Calu3 (cell line): ENCODE results near the gene CHRNG. TPM values are rescaled to one million over a fixed set of nuclear protein-coding genes. Genes with fewer than 3 reads are reported as not detected.

Experiments used
- BruUV-seq: library from RNA; stranded (reverse); fragments of 400-500 nt; replicated peaks from 2 replicates; lab custom pipeline; 2021; lab: Mats Ljungman, UMichigan
- CTCF ChIA-PET: fragments of 300-600 bp; sonication (Branson Sonifier 250); formaldehyde crosslinking; loops from one replicate; lab custom pipeline; 2022; ENCODE audit warnings: antibody characterized with exemption; lab: Charles Lee
- DNase-seq: peaks from one replicate; pipeline ENCODE4 v3.0.0; 2022
- H3K27ac Mint-ChIP-seq: one replicate; pipeline ENCODE4 v1.8.0; 2022; ENCODE audit warnings: mixed read lengths; ENCODE audit not compliant: unreplicated experiment
- H3K27me3 Mint-ChIP-seq: one replicate; pipeline ENCODE4 v1.8.0; 2022; ENCODE audit warnings: mixed read lengths; ENCODE audit not compliant: unreplicated experiment
- H3K36me3 Mint-ChIP-seq: one replicate; pipeline ENCODE4 v1.8.0; 2022; ENCODE audit warnings: mild to moderate bottlenecking, moderate library complexity, mixed read lengths; ENCODE audit not compliant: insufficient read depth, unreplicated experiment
- H3K4me1 Mint-ChIP-seq: one replicate; pipeline ENCODE4 v1.8.0; 2022; ENCODE audit warnings: mild to moderate bottlenecking, low read depth, mixed read lengths; ENCODE audit not compliant: unreplicated experiment
- H3K4me3 Mint-ChIP-seq: one replicate; pipeline ENCODE4 v1.8.0; 2022; ENCODE audit warnings: mild to moderate bottlenecking, low read depth, moderate library complexity, mixed read lengths; ENCODE audit not compliant: unreplicated experiment
- H3K9me3 Mint-ChIP-seq: one replicate; pipeline ENCODE4 v1.8.0; 2022; ENCODE audit warnings: low read depth, mixed read lengths; ENCODE audit not compliant: unreplicated experiment
- CTCF ChIP-seq: fragments of 200-600 bp; IDR thresholded peaks from one replicate; pipeline ENCODE4 v1.8.0; 2022; ENCODE audit warnings: antibody characterized with exemption; ENCODE audit not compliant: unreplicated experiment
- intact Hi-C: fragments of 100-400 bp; cut with micrococcal nuclease; formaldehyde crosslinking; loops from one replicate; pipeline ENCODE4 v1.10.0; 2022; ENCODE audit not compliant: unreplicated experiment
- total RNA-seq: library from RNA; stranded (reverse); gene quantifications from 2 replicates; pipeline ENCODE4 v1.2.3, GENCODE V29; 2022

CHRNG gene
- total RNA-seq, 1 experiment from 2014 or later, result not detected

- no peaks in the 10 kb centered on the region for H3K36me3 Mint-ChIP-seq
- peaks cover 82% of the 10 kb centered on the region for H3K27me3 Mint-ChIP-seq
- intact Hi-C loops, result no loop called here
- H3K4me1 Mint-ChIP-seq, result no peaks in the 10 kb centered on the region
- no peak for DNase-seq
- H3K9me3 Mint-ChIP-seq, result no peaks in the 10 kb centered on the region
- TF ChIP-seq CTCF, result no peak
- CTCF ChIA-PET, result interaction anchor here (0.5 to 1.0 kb wide), 2 partner anchors 11 to 1257 kb away, joined by 3 read pairs; no protein-coding TSS in a partner anchor
- no TSS peak for BruUV-seq
- no peak overlapping the region for H3K27ac Mint-ChIP-seq
- peak overlapping the region; percentile 53 for H3K4me3 Mint-ChIP-seq
Measured at GRCh38 chr2:232503809-232504323, 35.6 kb upstream of the CHRNG start.

- BruUV-seq, result no TSS peak
- Mint-ChIP-seq H3K27me3 (peaks cover 82% of the 10 kb centered on the region), H3K4me3 (no peak overlapping the region), H3K9me3 (no peaks in the 10 kb centered on the region), H3K4me1 (no peaks in the 10 kb centered on the region), H3K36me3 (no peaks in the 10 kb centered on the region), H3K27ac (no peak overlapping the region)
- intact Hi-C loops, result no loop called here
- DNase-seq, result no peak
- TF ChIP-seq CTCF, result no peak
- CTCF ChIA-PET, result interaction anchor here (1.0 kb wide), 1 partner anchor 10 kb away, joined by 3 read pairs; no protein-coding TSS in a partner anchor
Measured at GRCh38 chr2:232504438-232504837, 35.1 kb upstream of the CHRNG start.

- Mint-ChIP-seq H3K4me1 (no peaks in the 10 kb centered on the region), H3K36me3 (no peaks in the 10 kb centered on the region), H3K9me3 (no peaks in the 10 kb centered on the region), H3K4me3 (no peak overlapping the region), H3K27ac (no peak overlapping the region), H3K27me3 (peaks cover 79% of the 10 kb centered on the region)
- no peak for DNase-seq
- BruUV-seq, result no TSS peak
- CTCF ChIA-PET, result no interaction called here
- intact Hi-C loops, result no loop called here
- TF ChIP-seq CTCF, result no peak
Measured at GRCh38 chr2:232505856-232506255, 33.6 kb upstream of the CHRNG start.

GRCh38 chr2:232506709-232507108 lies 32.8 kb upstream of the CHRNG start:
- Mint-ChIP-seq H3K9me3 (no peaks in the 10 kb centered on the region), H3K4me3 (no peak overlapping the region), H3K27me3 (peaks cover 80% of the 10 kb centered on the region), H3K4me1 (no peaks in the 10 kb centered on the region), H3K27ac (no peak overlapping the region), H3K36me3 (no peaks in the 10 kb centered on the region)
- no TSS peak for BruUV-seq
- TF ChIP-seq CTCF, result no peak
- intact Hi-C loops, result no loop called here
- CTCF ChIA-PET, result no interaction called here
- DNase-seq, result no peak
